CD4-positive, alpha-beta T cell treated with Interleukin-6 for 4 hours (primary cell): ENCODE data around the gene PPP2R3C.
"Not testable (repeated sequence)": the region's sequence is repeated elsewhere in the genome, so short reads cannot be mapped to it uniquely, and the experiment has no call there.

Experiments
- DNase-seq: peaks from one replicate; pipeline ENCODE4 v3.0.0-alpha.2; 2020; ENCODE audit warnings: mixed read lengths

PPP2R3C gene

DNA sequence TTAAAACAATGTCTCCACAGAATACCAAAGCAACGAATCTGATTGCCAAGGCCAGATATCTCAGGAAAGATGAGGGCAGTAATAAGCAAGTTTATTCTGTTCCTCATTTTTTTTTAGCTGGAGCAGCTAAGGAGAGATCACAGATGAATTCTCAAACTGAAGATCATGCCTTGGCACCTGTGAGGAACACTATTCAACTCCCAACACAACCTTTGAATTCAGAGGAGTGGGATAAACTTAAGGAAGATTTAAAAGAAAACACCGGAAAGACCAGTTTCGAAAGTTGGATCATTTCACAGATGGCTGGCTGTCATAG is 1.6 kb upstream of the PPP2R3C start:
- no peak for DNase-seq

DNA sequence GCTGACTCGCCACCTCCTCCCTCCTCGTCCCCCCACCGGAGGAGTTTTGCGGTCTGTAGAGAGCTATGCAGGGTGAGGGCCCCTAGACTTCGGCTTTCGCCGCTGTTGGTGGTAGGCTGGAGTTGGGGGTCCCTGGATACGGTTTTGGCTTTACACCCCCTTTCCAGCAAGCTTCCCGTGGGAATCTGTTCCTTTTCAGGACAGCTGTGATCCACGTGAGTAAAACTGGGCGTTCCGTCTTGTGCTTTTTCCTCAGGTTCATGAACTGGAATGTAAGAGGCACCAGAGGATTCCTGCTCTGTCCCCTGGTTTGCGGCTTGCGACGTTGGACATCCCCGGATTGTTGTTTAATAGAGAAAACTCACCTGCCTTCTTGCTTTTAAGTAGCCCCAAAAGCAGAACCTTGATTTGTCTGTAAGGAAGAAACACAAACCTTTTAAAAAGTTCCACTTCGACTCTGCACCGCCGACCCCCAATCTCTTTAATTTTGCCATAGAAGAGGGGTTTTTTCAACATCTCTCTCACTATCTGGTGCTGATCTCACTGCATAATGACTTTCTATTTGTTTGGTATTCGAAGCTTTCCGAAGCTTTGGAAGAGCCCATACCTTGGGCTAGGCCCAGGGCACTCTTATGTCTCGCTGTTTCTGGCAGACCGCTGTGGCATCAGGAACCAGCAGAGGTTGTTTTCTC is 1.1 kb upstream of the PPP2R3C start:
- DNase-seq, result peak; percentile 12

GRCh38 chr14:35121026-35121886 is 534 bp downstream of the PPP2R3C start:
- peak; percentile 7 for DNase-seq

DNA sequence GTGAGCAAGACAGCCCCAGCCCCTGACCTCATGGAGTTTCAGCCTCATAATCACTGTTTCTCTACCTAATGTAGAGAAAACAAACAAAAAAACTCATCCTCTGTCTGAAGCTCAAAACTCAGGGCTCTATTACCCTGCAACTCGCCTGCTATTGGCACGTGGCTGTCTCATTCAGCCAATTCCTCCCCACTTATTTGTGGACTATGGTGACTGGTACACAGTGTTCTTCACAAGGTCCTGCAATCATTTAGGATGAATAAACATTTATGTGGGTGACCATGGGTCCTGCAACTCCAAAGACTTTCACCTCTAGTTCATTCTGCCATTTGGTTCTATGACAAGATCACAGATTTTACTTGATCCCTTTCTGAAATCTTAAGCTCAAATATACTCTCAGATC is 4.7 kb downstream of the PPP2R3C start:
- DNase-seq, result no peak

- DNase-seq, result no peak
Measured at GRCh38 chr14:35116242-35116641, 5.5 kb downstream of the PPP2R3C start.

DNA sequence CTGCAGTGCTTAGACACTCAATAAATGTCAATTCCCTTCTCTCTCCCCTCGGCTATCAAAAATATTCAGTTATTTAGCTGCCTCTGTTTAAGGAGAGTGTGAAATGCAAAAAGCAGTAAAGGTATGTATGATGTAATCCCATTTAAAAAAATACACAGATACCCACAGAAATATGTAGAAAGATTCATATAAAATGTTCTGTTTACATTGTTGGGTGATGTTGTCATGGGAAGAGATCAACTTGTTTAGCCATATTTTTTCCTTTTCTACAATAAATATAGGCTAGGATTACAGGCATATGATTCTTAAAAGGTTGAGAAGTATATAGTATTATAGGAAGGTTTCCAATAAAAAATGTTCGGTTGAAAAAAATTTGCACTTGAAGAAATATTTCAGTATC is 7.8 kb downstream of the PPP2R3C start:
- no peak for DNase-seq

DNA sequence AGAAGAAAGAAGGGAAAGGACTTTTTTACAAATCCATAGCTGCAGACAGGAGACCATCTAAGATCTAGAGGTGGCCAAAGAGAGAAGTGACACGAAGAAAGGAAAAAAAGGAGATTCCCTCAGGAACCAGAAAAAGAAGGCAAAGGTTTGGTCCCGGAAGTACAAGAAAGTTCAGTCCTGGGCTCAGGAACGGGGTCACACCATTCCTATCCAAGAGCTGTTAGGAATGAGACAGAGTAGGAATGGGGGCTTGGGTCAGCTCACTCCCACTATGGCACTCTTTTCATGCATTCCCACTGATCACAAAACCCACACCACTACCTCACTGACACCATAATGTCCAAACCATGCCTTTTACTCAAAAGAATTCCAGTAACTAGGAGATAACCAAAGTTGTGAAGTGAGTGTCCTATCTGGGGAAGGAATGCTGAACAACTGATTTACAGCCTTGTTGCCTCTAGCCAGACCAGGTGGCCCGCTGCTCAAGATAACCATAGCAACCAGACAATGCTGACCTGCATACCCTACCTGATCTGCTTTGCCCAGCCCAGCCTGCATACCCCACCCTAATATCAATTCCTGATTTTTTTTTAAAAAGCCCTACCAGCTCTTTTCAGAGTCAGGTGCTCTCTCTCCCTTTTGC is 8.4 kb downstream of the PPP2R3C start:
- no peak for DNase-seq

DNA sequence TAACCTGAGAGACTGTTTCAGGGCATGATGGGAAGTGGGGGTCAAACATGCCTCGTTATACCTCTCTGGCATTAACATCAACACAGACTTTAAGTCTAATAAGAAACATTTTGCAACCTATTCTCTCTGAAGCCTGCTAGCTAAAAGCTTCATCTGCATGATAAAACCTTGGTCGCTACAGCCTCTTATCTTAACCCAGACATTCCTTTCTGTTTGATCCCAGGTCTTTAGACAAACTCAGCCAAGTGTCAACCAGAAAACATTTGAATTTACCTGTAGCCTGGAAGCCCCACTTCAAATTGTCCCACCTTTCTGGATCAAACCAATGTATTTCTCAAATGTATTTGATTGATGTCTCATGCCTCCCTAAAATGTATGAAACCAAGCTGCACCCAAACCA is 9.1 kb downstream of the PPP2R3C start:
- no peak for DNase-seq

GRCh38 chr14:35107866-35108265 is 13.9 kb downstream of the PPP2R3C start:
- DNase-seq, result no peak

GRCh38 chr14:35094645-35095044 is 27.1 kb downstream of the PPP2R3C start:
- not testable (repeated sequence) for DNase-seq

DNA sequence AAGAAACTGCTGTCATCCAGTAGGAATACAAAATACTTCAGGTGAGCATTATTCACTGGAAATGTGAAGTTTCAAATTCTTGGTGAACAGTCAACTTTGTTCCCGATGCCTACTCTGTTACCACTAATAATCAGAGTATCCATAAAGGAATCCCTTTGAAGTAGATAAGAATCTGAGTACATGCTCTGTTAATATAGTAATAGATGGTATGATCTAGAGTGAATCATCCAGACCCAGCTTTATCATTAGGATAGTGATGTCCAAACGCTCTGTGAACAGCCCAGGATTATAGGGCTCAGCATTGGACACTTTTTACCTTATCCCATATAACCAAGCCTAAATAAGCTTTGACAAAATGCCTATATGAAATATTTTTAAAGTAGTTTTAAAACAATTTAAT is 33.3 kb downstream of the PPP2R3C start:
- no peak for DNase-seq

GRCh38 chr14:35085441-35085840 is 36.3 kb downstream of the PPP2R3C start:
- DNase-seq, result no peak

DNA sequence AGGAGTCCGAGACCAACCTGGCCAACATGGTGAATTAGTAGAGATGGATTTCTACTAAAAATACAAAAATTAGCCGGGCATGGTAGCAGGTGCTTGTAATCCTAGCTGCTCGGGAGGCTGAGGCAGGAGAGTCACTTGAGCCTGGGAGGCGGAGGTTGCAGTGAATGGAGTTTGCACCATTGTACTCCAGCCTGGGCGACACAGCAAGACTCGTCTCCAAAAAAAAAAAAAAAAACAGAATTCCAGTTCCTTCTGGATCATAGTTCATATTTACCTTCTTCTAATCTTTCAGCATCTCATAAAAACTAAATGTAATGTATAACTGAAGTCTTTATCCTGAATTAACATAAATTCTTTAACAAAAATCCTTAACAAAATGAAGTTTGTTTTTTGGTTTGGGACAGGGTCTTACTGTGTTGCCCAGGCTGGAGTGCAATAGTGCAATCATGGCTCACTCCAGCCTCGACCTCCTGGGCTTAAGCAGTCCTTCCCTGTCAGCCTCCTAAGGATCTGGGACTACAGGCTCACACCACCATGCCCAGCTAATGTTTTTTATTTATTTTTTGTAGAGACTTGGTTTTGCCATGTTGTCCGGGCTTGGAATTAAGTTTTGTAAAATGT is 38.1 kb downstream of the PPP2R3C start:
- DNase-seq, result no peak

- no peak for DNase-seq
Measured at GRCh38 chr14:35079742-35080141, 42.0 kb downstream of the PPP2R3C start.

DNA sequence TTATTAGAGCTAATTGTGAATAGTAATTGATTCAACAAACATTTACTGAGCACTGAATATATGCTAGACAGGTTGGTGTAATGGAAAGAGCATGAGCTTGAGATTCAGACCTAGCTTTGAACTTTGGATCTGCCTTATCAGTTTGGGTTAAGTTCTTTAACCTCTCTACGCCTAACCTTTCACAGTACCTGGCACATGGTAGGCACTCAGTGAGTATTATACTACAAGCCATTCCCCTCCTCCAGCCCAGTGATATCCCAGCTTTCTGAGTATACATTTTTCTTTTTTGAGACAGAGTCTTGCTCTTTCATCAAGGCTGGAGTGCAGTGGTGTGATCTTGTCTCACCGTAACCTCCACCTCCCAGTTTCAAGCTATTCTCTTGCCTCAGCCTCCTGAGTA is 43.7 kb downstream of the PPP2R3C start:
- DNase-seq, result no peak

- no peak for DNase-seq
Measured at GRCh38 chr14:35073486-35073885, 48.3 kb downstream of the PPP2R3C start.

- DNase-seq, result no peak
Measured at GRCh38 chr14:35072226-35072625, 49.6 kb downstream of the PPP2R3C start.

DNA sequence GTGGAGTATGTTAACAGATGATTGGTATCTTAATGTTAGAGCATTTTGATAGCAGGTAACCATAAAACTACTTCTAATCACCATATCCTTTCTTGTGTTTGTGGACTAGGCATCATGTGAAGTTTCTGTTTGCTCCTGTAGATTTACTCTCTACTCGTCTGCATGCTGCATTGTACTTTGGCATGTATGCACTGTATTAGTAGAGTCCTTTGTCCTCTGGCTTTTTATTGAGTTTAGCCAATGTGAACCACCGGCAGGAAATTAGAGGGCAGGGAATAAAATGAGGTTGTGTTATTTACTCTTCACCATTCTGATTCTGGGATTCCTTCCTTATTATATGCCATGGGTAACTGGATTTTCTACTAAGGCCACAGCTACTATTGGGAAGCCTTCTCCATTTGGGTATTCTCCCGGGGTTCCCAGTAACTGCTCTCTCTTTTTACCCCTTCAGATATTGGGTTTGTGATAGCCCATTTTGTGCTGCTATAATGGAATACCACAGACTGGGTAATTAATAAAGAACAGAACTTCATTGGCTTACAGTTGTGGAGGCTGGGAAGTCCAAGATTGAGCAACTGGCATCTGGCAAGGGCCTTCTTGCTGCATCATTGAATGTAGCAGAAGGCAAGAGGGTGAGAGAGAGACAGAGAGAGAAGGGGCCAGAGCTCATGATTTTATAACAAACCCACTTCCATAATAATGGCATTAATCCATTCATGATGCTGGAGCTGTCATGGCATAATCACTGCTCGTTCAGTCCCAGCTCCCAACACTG is 53.4 kb downstream of the PPP2R3C start:
- no peak for DNase-seq

DNA sequence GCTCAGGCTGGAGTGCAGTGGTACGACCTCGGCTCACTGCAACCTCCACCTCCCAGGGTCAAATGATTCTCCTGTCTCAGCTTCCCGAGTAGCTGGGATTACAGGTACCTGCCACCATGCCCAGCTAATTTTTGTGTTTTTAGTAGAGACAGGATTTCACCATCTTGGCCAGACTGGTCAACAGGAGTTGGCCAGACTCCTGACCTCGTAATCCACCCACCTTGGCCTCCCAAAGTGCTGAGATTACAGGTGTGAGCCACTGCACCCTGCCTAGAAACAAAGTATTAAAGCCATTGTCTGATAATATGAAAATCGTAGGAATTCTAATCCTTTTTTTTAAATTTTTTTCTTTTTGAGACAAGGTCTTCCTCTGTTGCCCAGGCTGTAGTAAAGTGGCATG is 56.1 kb downstream of the PPP2R3C start:
- not testable (repeated sequence) for DNase-seq

GRCh38 chr14:35061113-35061791 is 60.5 kb downstream of the PPP2R3C start:
- DNase-seq, result not testable (repeated sequence)

DNA sequence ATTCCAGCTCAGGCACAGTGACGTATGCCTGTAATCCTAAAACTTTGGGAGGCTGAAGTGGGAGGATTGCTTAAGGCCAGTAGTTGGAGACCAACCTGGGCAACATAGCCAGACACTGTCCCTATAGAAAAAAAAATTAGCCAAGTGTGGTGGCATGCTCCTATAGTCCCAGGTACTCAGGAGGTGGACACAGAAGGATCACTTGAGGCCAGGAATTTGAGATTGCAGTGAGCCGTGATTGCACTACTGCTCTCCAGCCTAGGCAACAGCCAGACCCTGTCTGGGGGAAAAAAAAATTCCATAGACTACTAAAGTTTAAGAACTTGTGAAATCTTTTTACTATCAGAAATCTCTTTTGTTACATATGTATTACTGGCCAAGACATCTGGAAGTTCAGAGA is 69.2 kb downstream of the PPP2R3C start:
- no peak for DNase-seq

GRCh38 chr14:35051796-35052195 is 70.0 kb downstream of the PPP2R3C start:
- DNase-seq, result no peak
